Thoracic aorta (tissue), 2 donors: ENCODE results near the gene ACVR2B. TPM values are rescaled to one million over a fixed set of nuclear protein-coding genes. Genes with fewer than 3 reads are reported as not detected.

Experiments
- ATAC-seq: fragments of 150-250 bp; one replicate; pipeline ENCODE4 v1.8.0; 2017; ENCODE audit warnings: low read depth; ENCODE audit not compliant: insufficient number of reproducible peaks, low FRiP score
- DNase-seq: peaks from one replicate; pipeline ENCODE4 v3.0.0-alpha.2; 2020; ENCODE audit warnings: low spot score
- H3K27ac ChIP-seq, 2 donors: fragments of 200-600 bp; sonication (generic); 1 replicate in 1 of 2; 2 replicates in 1 of 2; pipeline ENCODE4 v1.5.1; 2016; ENCODE audit warnings: mild to moderate bottlenecking in 2 of 2, moderate library complexity in 2 of 2
- H3K27me3 ChIP-seq: fragments of 200-600 bp; sonication (generic); replicated peaks from 2 replicates; pipeline ENCODE4 v1.6.0; 2016; ENCODE audit warnings: mild to moderate bottlenecking; ENCODE audit not compliant: insufficient read depth
- H3K36me3 ChIP-seq: fragments of 200-600 bp; sonication (generic); one replicate; pipeline ENCODE4 v1.5.1; 2016
- H3K4me1 ChIP-seq, 2 donors: fragments of 200-600 bp; sonication (generic); 1 replicate in 1 of 2; 2 replicates in 1 of 2; pipeline versions ENCODE4 v1.5.1 to v1.6.0; 2016; ENCODE audit warnings: low read depth in 2 of 2, mild to moderate bottlenecking in 1 of 2; ENCODE audit not compliant: control insufficient read depth in 1 of 2
- H3K4me3 ChIP-seq: fragments of 200-600 bp; sonication (generic); 2 replicates; pipeline ENCODE4 v1.5.1; 2016; ENCODE audit warnings: mild to moderate bottlenecking
- H3K9me3 ChIP-seq: fragments of 200-600 bp; sonication (generic); 2 replicates; pipeline ENCODE4 v1.5.1; 2016
- CTCF ChIP-seq: fragments of 200-600 bp; sonication (generic); IDR thresholded peaks from one replicate; pipeline ENCODE4 v1.5.1; 2019; ENCODE audit warnings: antibody characterized with exemption
- total RNA-seq, 2 donors: library from RNA; depleted of rRNA; stranded (reverse); fragments of >200 nt; gene quantifications; one replicate each; pipeline versions ENCODE4 v1.1.0 to v1.2.3, GENCODE V29; 2016

Gene ACVR2B
- total RNA-seq, 2 donors from 2014 or later, result 3.7 to 4.0 TPM

GRCh38 chr3:38469852-38470251 lies 16.2 kb downstream of the ACVR2B start:
- no peaks in the 10 kb centered on the region for H3K36me3 ChIP-seq
- ATAC-seq (no peak), DNase-seq (no peak)
- no peak for TF ChIP-seq CTCF
- no peaks in the 10 kb centered on the region for H3K27me3 ChIP-seq
- no peak overlapping the region for H3K4me3 ChIP-seq
- no peaks in the 10 kb centered on the region for H3K9me3 ChIP-seq
- H3K27ac ChIP-seq, result no peak overlapping the region
- peaks cover 0 to 8% of the 10 kb centered on the region in 2 donors for H3K4me1 ChIP-seq

DNA sequence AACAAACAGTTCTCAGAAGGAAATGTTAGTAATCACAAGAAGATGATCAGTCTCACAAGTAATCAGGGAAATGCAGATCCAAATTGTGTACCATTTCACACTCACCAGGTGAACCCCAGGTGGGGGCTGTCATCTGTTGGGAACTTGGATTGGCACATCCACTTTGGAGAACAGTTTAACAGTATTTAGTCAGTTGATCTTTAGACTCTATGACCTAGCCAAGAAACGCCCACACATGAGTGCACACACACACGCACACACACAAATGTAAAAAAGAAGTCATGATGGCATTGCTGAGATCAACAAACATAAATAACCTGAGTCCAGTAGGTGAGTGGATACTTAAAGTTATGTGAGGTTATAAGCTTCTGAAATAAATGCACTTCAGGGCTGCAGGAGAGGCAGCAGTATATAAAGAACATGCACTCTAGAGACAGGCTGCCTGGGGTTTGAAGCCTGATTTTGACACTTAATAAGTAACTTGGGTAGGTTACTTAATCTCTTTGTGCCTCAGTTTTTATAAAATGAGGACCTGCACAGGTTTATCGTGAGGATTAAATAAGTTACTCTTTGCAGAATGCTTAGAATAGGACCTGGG lies 17.7 kb downstream of the ACVR2B start:
- Histone ChIP-seq H3K4me1 (peaks cover 0 to 8% of the 10 kb centered on the region in 2 donors), H3K27ac (no peak overlapping the region), H3K4me3 (no peak overlapping the region), H3K9me3 (no peaks in the 10 kb centered on the region), H3K27me3 (no peaks in the 10 kb centered on the region), H3K36me3 (no peaks in the 10 kb centered on the region)
- TF ChIP-seq CTCF, result no peak
- DNase-seq, result no peak
- ATAC-seq, result no peak

DNA sequence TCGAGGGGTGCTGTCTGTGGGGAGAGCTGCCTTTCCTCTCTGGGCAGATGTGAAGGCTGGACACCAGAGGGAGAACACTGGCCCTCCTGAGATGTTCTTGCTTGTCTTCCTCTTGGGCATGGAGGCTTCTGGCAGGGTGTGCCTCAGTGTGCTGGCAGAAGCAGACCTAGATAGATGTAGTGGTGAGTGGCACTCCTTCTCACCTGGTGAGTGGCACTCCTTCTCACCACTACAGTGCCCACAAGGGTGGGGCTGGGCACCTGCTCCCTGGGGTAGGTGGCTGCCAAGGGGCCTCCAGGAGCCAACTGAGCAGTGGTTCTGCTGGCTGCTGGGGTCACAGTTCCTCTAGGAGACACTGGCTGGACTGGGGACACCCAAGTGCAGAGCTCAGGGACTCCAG lies 18.7 kb downstream of the ACVR2B start:
- Histone ChIP-seq H3K27me3 (no peaks in the 10 kb centered on the region), H3K9me3 (no peaks in the 10 kb centered on the region), H3K27ac (no peak overlapping the region), H3K4me1 (peaks cover 0 to 8% of the 10 kb centered on the region in 2 donors), H3K36me3 (no peaks in the 10 kb centered on the region), H3K4me3 (no peak overlapping the region)
- no peak for ATAC-seq
- TF ChIP-seq CTCF, result no peak
- no peak for DNase-seq

DNA sequence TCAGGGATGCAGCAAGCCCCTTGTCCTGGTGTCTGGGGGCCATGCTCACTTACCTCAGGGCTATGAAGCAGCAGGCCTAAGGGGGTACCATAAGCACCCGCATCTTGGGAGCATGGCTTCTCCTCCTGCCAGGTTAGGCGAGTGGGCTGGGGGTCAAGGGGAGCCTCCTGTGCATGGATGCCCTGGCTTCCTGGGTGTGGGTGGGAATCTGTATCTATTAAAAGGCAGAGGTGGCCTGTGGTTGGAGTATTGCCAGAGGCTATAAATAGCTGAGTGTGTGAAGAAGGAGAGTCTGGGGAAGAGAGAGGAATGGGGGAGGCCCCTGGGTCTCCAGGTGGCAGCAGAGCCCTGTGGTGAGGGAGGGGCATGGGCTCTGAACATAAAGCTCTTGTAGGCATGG lies 19.5 kb downstream of the ACVR2B start:
- no peak overlapping the region for H3K27ac ChIP-seq
- no peaks in the 10 kb centered on the region for H3K36me3 ChIP-seq
- H3K27me3 ChIP-seq, result no peaks in the 10 kb centered on the region
- no peak for DNase-seq
- no peak for TF ChIP-seq CTCF
- no peak overlapping the region for H3K4me3 ChIP-seq
- H3K9me3 ChIP-seq, result no peaks in the 10 kb centered on the region
- H3K4me1 ChIP-seq, result peaks cover 0 to 8% of the 10 kb centered on the region in 2 donors
- no peak for ATAC-seq

DNA sequence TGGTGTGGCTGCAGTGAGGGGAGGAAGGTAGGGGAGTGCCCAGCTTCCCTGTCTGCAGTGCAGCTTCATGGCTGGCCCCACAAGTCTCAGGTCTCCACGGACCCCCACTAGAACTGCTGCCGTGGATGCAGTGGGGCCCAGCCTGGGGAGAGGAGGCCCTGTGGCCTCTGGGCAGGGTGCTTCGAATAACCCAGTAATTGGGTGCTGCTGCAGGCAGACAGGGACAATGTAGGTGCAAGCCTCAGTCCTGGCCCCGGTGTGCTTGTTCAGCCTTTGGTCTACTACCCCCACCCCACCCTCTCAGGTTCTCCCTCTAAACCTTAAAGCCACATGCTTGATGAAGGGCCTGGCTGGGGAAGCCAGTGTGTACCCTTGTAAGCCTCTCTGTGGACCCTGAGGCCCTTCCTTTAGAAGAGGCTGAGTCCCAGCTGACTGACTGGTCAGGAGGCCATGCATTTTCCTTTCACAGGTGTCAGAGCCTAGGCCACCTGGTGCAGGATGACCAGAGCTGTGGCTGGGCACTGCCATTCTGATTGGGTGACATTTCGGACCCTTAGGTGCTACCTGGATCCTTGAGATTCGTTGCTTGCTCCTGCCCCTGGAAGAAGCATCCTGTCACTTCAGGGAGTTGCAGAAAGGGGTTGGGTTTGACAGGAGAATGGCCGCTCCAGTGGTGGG lies 21.4 kb downstream of the ACVR2B start:
- Histone ChIP-seq H3K4me1 (peaks cover 0 to 8% of the 10 kb centered on the region in 2 donors), H3K27me3 (no peaks in the 10 kb centered on the region), H3K27ac (no peak overlapping the region), H3K4me3 (no peak overlapping the region), H3K36me3 (no peaks in the 10 kb centered on the region), H3K9me3 (no peaks in the 10 kb centered on the region)
- no peak for TF ChIP-seq CTCF
- DNase-seq, result no peak
- ATAC-seq, result no peak
